ENCODE data around the gene LYPD8. TPM values are rescaled to one million over a fixed set of nuclear protein-coding genes. Genes with fewer than 3 reads are reported as not detected.

LYPD8 gene
- total RNA-seq, 1 donor from 2014 or later = not detected

DNA sequence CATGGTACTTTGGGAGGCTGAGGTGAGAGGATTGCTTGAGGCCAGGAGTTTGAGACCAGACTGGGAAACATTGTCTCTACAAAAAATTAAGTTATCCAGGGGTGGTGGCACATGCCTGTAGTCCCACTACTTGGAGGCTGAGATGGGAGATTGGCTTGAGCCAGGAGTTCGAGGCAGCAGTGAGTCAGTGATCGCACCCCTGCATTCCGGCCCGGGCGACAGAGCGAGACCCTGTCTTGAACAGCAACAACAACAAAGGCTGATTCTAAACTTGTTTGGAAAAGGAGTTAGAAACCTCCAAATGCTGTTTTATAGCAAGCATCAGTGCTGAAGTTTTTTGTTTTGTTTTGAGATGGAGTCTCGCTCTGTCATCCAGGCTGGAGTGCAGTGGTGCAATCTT lies 14.7 kb downstream of the LYPD8 start:
- no peak overlapping the region for H2AFZ ChIP-seq (replicated peaks)
- H3K4me1 Mint-ChIP-seq = no peaks in the 10 kb centered on the region
- no peaks in the 10 kb centered on the region for H3K27me3 ChIP-seq
- H3K9ac ChIP-seq = no peak overlapping the region
- H3K4me3 ChIP-seq = no peak overlapping the region
- TF ChIP-seq EZH2 (IDR thresholded peaks at IDR 0.05) = no peak
- TF ChIP-seq EZH2phosphoT487 (IDR thresholded peaks at IDR 0.05) = no peak
- TF ChIP-seq, protein P1, sequence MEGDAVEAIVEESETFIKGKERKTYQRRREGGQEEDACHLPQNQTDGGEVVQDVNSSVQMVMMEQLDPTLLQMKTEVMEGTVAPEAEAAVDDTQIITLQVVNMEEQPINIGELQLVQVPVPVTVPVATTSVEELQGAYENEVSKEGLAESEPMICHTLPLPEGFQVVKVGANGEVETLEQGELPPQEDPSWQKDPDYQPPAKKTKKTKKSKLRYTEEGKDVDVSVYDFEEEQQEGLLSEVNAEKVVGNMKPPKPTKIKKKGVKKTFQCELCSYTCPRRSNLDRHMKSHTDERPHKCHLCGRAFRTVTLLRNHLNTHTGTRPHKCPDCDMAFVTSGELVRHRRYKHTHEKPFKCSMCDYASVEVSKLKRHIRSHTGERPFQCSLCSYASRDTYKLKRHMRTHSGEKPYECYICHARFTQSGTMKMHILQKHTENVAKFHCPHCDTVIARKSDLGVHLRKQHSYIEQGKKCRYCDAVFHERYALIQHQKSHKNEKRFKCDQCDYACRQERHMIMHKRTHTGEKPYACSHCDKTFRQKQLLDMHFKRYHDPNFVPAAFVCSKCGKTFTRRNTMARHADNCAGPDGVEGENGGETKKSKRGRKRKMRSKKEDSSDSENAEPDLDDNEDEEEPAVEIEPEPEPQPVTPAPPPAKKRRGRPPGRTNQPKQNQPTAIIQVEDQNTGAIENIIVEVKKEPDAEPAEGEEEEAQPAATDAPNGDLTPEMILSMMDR (IDR thresholded peaks at IDR 0.05) = no peak
- H3K36me3 Mint-ChIP-seq = no peaks in the 10 kb centered on the region
- H3K27ac ChIP-seq = no peak overlapping the region
- H3F3A ChIP-seq (ENCODE audit: low read depth) = no peaks in the 10 kb centered on the region
- peaks cover 34% of the 10 kb centered on the region for H3K9me3 Mint-ChIP-seq
- peaks cover 16% of the 10 kb centered on the region for H3K27me3 Mint-ChIP-seq (ENCODE audit: insufficient read depth, low read depth)
- no peaks in the 10 kb centered on the region for H3K9me3 ChIP-seq (ENCODE audit: low read depth)
- H3K36me3 ChIP-seq = no peaks in the 10 kb centered on the region
- no peak for DNase-seq (ENCODE audit: low spot score)
- H3K27ac Mint-ChIP-seq = no peak overlapping the region
- H3K4me1 ChIP-seq = no peaks in the 10 kb centered on the region
- H3K4me3 Mint-ChIP-seq = no peak overlapping the region
- no peak overlapping the region for H3K4me2 ChIP-seq
- H4K20me1 ChIP-seq (ENCODE audit: low read depth) = no peaks in the 10 kb centered on the region
- H3K79me2 ChIP-seq (ENCODE audit: low read depth) = no peaks in the 10 kb centered on the region

DNA sequence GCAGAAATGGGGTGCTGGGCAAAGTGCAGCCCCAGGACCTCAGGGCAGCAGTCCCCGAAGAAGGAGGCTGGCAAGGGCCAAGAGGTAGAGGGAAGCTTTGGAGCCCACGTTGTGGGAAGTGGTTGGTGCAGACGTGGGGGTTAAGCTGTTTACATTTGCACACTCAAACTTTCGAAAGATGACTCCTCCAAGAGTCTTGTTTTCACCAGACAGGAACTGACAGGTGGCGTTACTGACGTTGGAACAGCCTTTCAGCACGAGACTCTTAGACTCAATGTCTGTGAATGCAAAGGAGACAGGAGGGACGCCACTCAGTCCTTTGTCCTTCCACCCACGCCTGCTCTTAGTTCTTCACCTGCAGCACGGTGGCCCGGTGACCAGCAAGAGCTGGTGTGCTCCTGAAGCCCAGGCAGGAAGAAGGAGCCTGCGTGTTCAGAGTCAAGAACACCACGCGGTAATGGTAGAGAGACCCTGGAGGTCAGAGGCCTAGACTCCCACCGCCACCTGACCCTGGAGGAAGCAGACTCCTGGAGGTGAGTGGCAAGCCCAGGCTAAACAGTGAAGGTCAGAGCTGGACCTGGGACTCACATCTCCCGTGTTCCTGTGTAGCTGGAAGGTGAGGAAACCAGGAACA lies 15.9 kb downstream of the LYPD8 start:
- TF ChIP-seq, protein P1 (IDR thresholded peaks at IDR 0.05) = no peak
- TF ChIP-seq EZH2 (IDR thresholded peaks at IDR 0.05) (no peak), EZH2phosphoT487 (IDR thresholded peaks at IDR 0.05) (no peak)
- Histone ChIP-seq H3K9ac (no peak overlapping the region), H3K4me2 (no peak overlapping the region), H3K36me3 (no peaks in the 10 kb centered on the region), H2AFZ (replicated peaks) (no peak overlapping the region), H3K27me3 (no peaks in the 10 kb centered on the region), H3K9me3 (ENCODE audit: low read depth) (peaks cover 4% of the 10 kb centered on the region), H3K4me3 (no peak overlapping the region), H4K20me1 (ENCODE audit: low read depth) (no peaks in the 10 kb centered on the region), H3K79me2 (ENCODE audit: low read depth) (no peaks in the 10 kb centered on the region), H3K4me1 (no peaks in the 10 kb centered on the region), H3F3A (ENCODE audit: low read depth) (no peaks in the 10 kb centered on the region), H3K27ac (no peak overlapping the region)
- Mint-ChIP-seq H3K4me1 (no peaks in the 10 kb centered on the region), H3K36me3 (no peaks in the 10 kb centered on the region), H3K4me3 (no peak overlapping the region), H3K9me3 (peaks cover 39% of the 10 kb centered on the region), H3K27me3 (ENCODE audit: insufficient read depth, low read depth) (peaks cover 16% of the 10 kb centered on the region), H3K27ac (no peak overlapping the region)
- DNase-seq (ENCODE audit: low spot score) = no peak

DNA sequence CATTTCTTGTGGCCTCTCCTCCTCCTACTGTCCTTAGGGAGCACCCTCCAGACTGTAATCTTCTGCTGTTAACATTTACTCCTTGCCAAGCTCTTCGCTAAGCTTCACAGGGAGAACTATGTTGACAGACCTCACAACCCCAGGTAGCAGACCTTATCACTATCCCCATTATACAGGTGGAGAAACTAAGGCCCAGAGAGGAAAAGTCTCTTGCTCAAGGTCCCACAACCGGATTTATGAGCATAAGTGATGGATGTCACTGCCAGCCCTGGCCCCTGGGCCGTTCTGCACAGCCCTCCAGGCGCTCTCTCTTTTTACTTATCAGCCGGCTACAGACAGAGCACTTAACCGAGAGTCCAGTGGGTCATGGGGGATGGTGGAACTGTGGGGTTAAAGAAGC lies 18.1 kb downstream of the LYPD8 start:
- H3K4me1 ChIP-seq = no peaks in the 10 kb centered on the region
- peaks cover 12% of the 10 kb centered on the region for H3K27me3 Mint-ChIP-seq (ENCODE audit: insufficient read depth, low read depth)
- H3K9ac ChIP-seq = no peak overlapping the region
- no peak overlapping the region for H2AFZ ChIP-seq (replicated peaks)
- no peaks in the 10 kb centered on the region for H3K27me3 ChIP-seq
- no peaks in the 10 kb centered on the region for H3K36me3 Mint-ChIP-seq
- no peak overlapping the region for H3K27ac Mint-ChIP-seq
- H3K9me3 ChIP-seq (ENCODE audit: low read depth) = peaks cover 4% of the 10 kb centered on the region
- DNase-seq (ENCODE audit: low spot score) = no peak
- H4K20me1 ChIP-seq (ENCODE audit: low read depth) = no peaks in the 10 kb centered on the region
- no peaks in the 10 kb centered on the region for H3F3A ChIP-seq (ENCODE audit: low read depth)
- H3K79me2 ChIP-seq (ENCODE audit: low read depth) = no peaks in the 10 kb centered on the region
- H3K4me3 ChIP-seq = no peak overlapping the region
- TF ChIP-seq EZH2phosphoT487 (IDR thresholded peaks at IDR 0.05) = no peak
- no peak for TF ChIP-seq EZH2 (IDR thresholded peaks at IDR 0.05)
- TF ChIP-seq, protein P1 (IDR thresholded peaks at IDR 0.05) = no peak
- H3K4me3 Mint-ChIP-seq = no peak overlapping the region
- no peaks in the 10 kb centered on the region for H3K36me3 ChIP-seq
- H3K4me2 ChIP-seq = no peak overlapping the region
- H3K4me1 Mint-ChIP-seq = no peaks in the 10 kb centered on the region
- H3K27ac ChIP-seq = no peak overlapping the region
- H3K9me3 Mint-ChIP-seq = peaks cover 40% of the 10 kb centered on the region

Measured in neural progenitor cell (in vitro differentiated cells).